ENCODE measurements around the gene ZNF557.
"Not testable (repeated sequence)": the region's sequence is repeated elsewhere in the genome, so short reads cannot be mapped to it uniquely, and the experiment has no call there.

DNA sequence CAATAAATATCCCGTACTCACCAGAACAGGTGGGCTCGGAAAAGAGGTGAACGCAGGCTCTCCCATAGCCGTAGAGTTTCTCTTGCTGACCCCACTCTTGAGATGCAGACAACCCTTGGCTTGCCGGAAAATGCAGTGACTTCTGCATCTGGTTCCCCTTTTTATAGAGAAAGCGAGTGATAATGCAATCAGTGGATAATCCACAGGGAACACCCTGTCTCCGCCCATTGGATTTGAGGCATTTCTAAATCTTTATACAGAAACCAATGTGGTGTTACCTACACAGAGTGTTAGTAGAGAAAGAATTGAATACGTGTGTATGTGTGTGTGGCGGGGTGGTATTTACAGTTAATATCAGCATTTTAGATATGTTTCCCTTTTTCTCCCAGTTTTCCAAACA lies 29.4 kb upstream of the ZNF557 start, which contains the start of gene MBD3L4:
- TF ChIP-seq, protein P1, sequence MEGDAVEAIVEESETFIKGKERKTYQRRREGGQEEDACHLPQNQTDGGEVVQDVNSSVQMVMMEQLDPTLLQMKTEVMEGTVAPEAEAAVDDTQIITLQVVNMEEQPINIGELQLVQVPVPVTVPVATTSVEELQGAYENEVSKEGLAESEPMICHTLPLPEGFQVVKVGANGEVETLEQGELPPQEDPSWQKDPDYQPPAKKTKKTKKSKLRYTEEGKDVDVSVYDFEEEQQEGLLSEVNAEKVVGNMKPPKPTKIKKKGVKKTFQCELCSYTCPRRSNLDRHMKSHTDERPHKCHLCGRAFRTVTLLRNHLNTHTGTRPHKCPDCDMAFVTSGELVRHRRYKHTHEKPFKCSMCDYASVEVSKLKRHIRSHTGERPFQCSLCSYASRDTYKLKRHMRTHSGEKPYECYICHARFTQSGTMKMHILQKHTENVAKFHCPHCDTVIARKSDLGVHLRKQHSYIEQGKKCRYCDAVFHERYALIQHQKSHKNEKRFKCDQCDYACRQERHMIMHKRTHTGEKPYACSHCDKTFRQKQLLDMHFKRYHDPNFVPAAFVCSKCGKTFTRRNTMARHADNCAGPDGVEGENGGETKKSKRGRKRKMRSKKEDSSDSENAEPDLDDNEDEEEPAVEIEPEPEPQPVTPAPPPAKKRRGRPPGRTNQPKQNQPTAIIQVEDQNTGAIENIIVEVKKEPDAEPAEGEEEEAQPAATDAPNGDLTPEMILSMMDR (conservative IDR thresholded peaks at IDR 0.05; ENCODE audit: low read length), result not testable (repeated sequence)
- not testable (repeated sequence) for TF ChIP-seq EZH2phosphoT487 (IDR thresholded peaks at IDR 0.05; ENCODE audit: borderline replicate concordance)

Measured in Loucy (cell line).